ENCODE data around the gene TF.

The TF gene

GRCh38 chr3:133838296-133838789, 92.2 kb downstream of the TF start:
- no peak for DNase-seq

GRCh38 chr3:133838916-133839800, 93.0 kb downstream of the TF start:
- DNase-seq, result no peak

GRCh38 chr3:133840055-133840737, 94.0 kb downstream of the TF start:
- no peak for DNase-seq

- no peak for DNase-seq
Measured at GRCh38 chr3:133840767-133841166, 94.6 kb downstream of the TF start.

- no peak for DNase-seq
Measured at GRCh38 chr3:133841196-133841595, 95.0 kb downstream of the TF start.

GRCh38 chr3:133842158-133842557, 96.0 kb downstream of the TF start:
- no peak for DNase-seq

GRCh38 chr3:133843634-133844033, 97.4 kb downstream of the TF start:
- DNase-seq, result no peak

- DNase-seq, result no peak
Measured at GRCh38 chr3:133845127-133845526, 98.9 kb downstream of the TF start.
